GM18858 (cell line): ENCODE results near the gene STRN3.
A peak's percentile ranks its signal among the peaks of the same experiment; 100 is the strongest.
"Not testable (repeated sequence)": the region's sequence is repeated elsewhere in the genome, so short reads cannot be mapped to it uniquely, and the experiment has no call there.

Experiments
- ATAC-seq: cut with Tn5 transposase; IDR thresholded peaks from one replicate; pipeline ENCODE4 v1.9.1; 2021; ENCODE audit not compliant: unreplicated experiment

Gene STRN3

GRCh38 chr14:31004007-31004406, 22.2 kb downstream of the STRN3 start:
- ATAC-seq: not testable (repeated sequence)

GRCh38 chr14:31003284-31003683, 22.9 kb downstream of the STRN3 start:
- no peak for ATAC-seq

- no peak for ATAC-seq
Observed at GRCh38 chr14:31001339-31001658, 24.9 kb downstream of the STRN3 start.

GRCh38 chr14:31000629-31001338, 25.4 kb downstream of the STRN3 start:
- no peak for ATAC-seq

- ATAC-seq: no peak
Observed at GRCh38 chr14:30999038-30999773, 27.0 kb downstream of the STRN3 start.

GRCh38 chr14:30998100-30998706, 28.0 kb downstream of the STRN3 start:
- ATAC-seq: no peak

- no peak for ATAC-seq
Observed at GRCh38 chr14:30996892-30997659, 29.1 kb downstream of the STRN3 start.

- no peak for ATAC-seq
Observed at GRCh38 chr14:30995689-30996088, 30.5 kb downstream of the STRN3 start.

- peak; percentile 75 for ATAC-seq
Observed at GRCh38 chr14:30994681-30995620, 31.2 kb downstream of the STRN3 start.

GRCh38 chr14:30993071-30993470, 33.1 kb downstream of the STRN3 start:
- no peak for ATAC-seq

GRCh38 chr14:30991408-30991807, 34.8 kb downstream of the STRN3 start:
- ATAC-seq: no peak

- no peak for ATAC-seq
Observed at GRCh38 chr14:30990770-30991169, 35.4 kb downstream of the STRN3 start.

- ATAC-seq: no peak
Observed at GRCh38 chr14:30988509-30988908, 37.7 kb downstream of the STRN3 start.

GRCh38 chr14:30985796-30986195, 40.4 kb downstream of the STRN3 start:
- no peak for ATAC-seq

- no peak for ATAC-seq
Observed at GRCh38 chr14:30983858-30984257, 42.3 kb downstream of the STRN3 start.

- ATAC-seq: no peak
Observed at GRCh38 chr14:30982533-30982932, 43.6 kb downstream of the STRN3 start.

GRCh38 chr14:30980980-30981379, 45.2 kb downstream of the STRN3 start:
- ATAC-seq: no peak

GRCh38 chr14:30980106-30980704, 46.0 kb downstream of the STRN3 start:
- ATAC-seq: not testable (repeated sequence)

- no peak for ATAC-seq
Observed at GRCh38 chr14:30977752-30978151, 48.4 kb downstream of the STRN3 start.

- no peak for ATAC-seq
Observed at GRCh38 chr14:30974628-30975027, 51.6 kb downstream of the STRN3 start.
